Mammary epithelial cell (primary cell): ENCODE results near the gene AJM1.
A peak's percentile ranks its signal among the peaks of the same experiment; 100 is the strongest.

ENCODE experiments used
- CTCF ChIP-seq, 2 donors: IDR thresholded peaks in 1 of 2; conservative IDR thresholded peaks in 1 of 2; 2 replicates each; pipeline ENCODE4 v1.5.1; 2011 to 2012; ENCODE audit warnings: inconsistent platforms in 2 of 2, low read length in 2 of 2, mild to moderate bottlenecking in 2 of 2, control low read depth in 1 of 2, low read depth in 1 of 2; ENCODE audit not compliant: insufficient read depth in 1 of 2; ENCODE audit errors: extremely low read depth in 1 of 2
- EZH2 ChIP-seq: IDR thresholded peaks from 2 replicates; pipeline ENCODE4 v1.6.1; 2012; ENCODE audit warnings: low read length, inconsistent platforms, borderline replicate concordance

- TF ChIP-seq CTCF (conservative IDR thresholded peaks at IDR 0.05 in 1 of 2, IDR thresholded peaks at IDR 0.05 in 1 of 2; ENCODE audit: extremely low read depth in 1 of 2, insufficient read depth in 1 of 2, low read depth in 1 of 2, low read length in 2 of 2) (no peak), EZH2 (peak; percentile 26)
Observed at GRCh38 chr9:136845465-136846260, 3.4 kb downstream of the AJM1 start.
